Aorta (tissue), 5 donors: Measurements from ENCODE around the gene FOXR1. TPM values are rescaled to one million over a fixed set of nuclear protein-coding genes. Genes with fewer than 3 reads are reported as not detected.

ENCODE experiments used
- ATAC-seq: fragments of 200-7000 bp; cut with Tn5 transposase; one replicate; pipeline ENCODE4 v1.9.1; 2022; ENCODE audit warnings: moderate library complexity; ENCODE audit not compliant: low FRiP score
- DNase-seq, 2 donors: peaks; one replicate each; pipeline ENCODE4 v3.0.0-alpha.2; 2020
- H3K27ac ChIP-seq, 2 donors: one replicate each; pipeline ENCODE4 v1.5.1; 2013; ENCODE audit warnings: low read length in 2 of 2, mild to moderate bottlenecking in 2 of 2, moderate library complexity in 2 of 2, control low read depth in 1 of 2, inconsistent platforms in 1 of 2, low read depth in 1 of 2
- H3K27me3 ChIP-seq, 2 donors: one replicate each; pipeline ENCODE4 v1.6.1; 2013; ENCODE audit warnings: control low read depth in 1 of 2, low read length in 1 of 2, mild to moderate bottlenecking in 1 of 2, moderate library complexity in 1 of 2; ENCODE audit not compliant: insufficient read depth in 2 of 2, control insufficient read depth in 1 of 2
- H3K36me3 ChIP-seq, 2 donors: one replicate each; pipeline ENCODE4 v1.6.1; 2013; ENCODE audit warnings: control low read depth in 1 of 2, low read length in 1 of 2, mild to moderate bottlenecking in 1 of 2; ENCODE audit not compliant: insufficient read depth in 2 of 2, control insufficient read depth in 1 of 2
- H3K4me1 ChIP-seq, 2 donors: one replicate each; pipeline ENCODE4 v1.6.1; 2013; ENCODE audit warnings: low read length in 2 of 2, control low read depth in 1 of 2, mild to moderate bottlenecking in 1 of 2, moderate library complexity in 1 of 2; ENCODE audit not compliant: insufficient read depth in 2 of 2, control insufficient read depth in 1 of 2
- H3K4me3 ChIP-seq, 2 donors: one replicate each; pipeline ENCODE4 v1.5.1; 2013; ENCODE audit warnings: low read length in 2 of 2, control low read depth in 1 of 2, mild to moderate bottlenecking in 1 of 2
- H3K9me3 ChIP-seq: one replicate; pipeline ENCODE4 v1.6.1; 2013; ENCODE audit warnings: mild to moderate bottlenecking, low read length; ENCODE audit not compliant: control insufficient read depth
- WGBS, 2 donors: extraction: QIAGEN DNeasy Blood & Tissue Kit; methylation state at CpG; one replicate each; pipeline ENCODE4 v1.1.7; 2013; 5-methylcytosine and 5-hydroxymethylcytosine counted together
- intact Hi-C, 2 donors: fragments of 100-400 bp; cut with DNase I; formaldehyde crosslinking; loops; one replicate each; pipeline versions ENCODE4 v1.14.2 to v1.15.0; 2022
- polyA plus RNA-seq, 2 donors: library from polyadenylated mRNA; stranded (reverse); fragments of 200-250 nt; gene quantifications; one replicate each; pipeline ENCODE4 v1.2.3, GENCODE V29; 2013
- total RNA-seq, 2 donors: library from RNA; stranded (reverse); fragmentation: NEBNext Ultra II Directional; extraction: Animal tissue kit (Norgen Biotek cat#: 25700); gene quantifications; one replicate each; pipeline ENCODE4 v1.2.1, GENCODE V29; 2021
- donor health status: healthy with polysubstance abuse.
- donor health status: Bipolar disorder and iron deficiency.
- donor health status: DM: no; HTN: no; CAD: no.
- donor health status: DM: no; HTN: no; CAD: no.
- donor health status: DM: yes; HTN: yes; CAD: no.

FOXR1 gene
- total and polyA plus RNA-seq, 4 donors = not detected

GRCh38 chr11:118998822-118999221 is 27.3 kb downstream of the FOXR1 start:
- Histone ChIP-seq H3K4me1 (no peaks in the 10 kb centered on the region), H3K9me3 (no peaks in the 10 kb centered on the region), H3K27ac (peak overlapping the region in 1 of 2 donors; percentile 89), H3K27me3 (no peaks in the 10 kb centered on the region), H3K36me3 (peaks cover 0 to 1% of the 10 kb centered on the region in 2 donors), H3K4me3 (peak overlapping the region in 1 of 2 donors; percentile 68)
- intact Hi-C loops = loop anchor here in 1 of 2 donors (2.0 kb wide), 1 partner anchor 20 kb away; the partner anchor contains the start of genes RPS25 and TRAPPC4
- ATAC-seq = no peak
- no peak for DNase-seq
- 36 to 38% methylated on average over 6 of the region's 6 CpGs for WGBS, 2 donors

- Histone ChIP-seq H3K4me1 (no peaks in the 10 kb centered on the region), H3K9me3 (no peaks in the 10 kb centered on the region), H3K4me3 (no peak overlapping the region), H3K27ac (no peak overlapping the region), H3K36me3 (peaks cover 3% of the 10 kb centered on the region in 2 donors), H3K27me3 (no peaks in the 10 kb centered on the region)
- DNase-seq = no peak
- ATAC-seq = no peak
- 47 to 48% methylated on average over 1 of the region's 1 CpG for WGBS, 2 donors
- intact Hi-C loops = no loop called here
These were observed 29.3 kb downstream of the FOXR1 start for GRCh38 chr11:119000906-119001305.

- Histone ChIP-seq H3K4me1 (no peaks in the 10 kb centered on the region), H3K9me3 (no peaks in the 10 kb centered on the region), H3K27me3 (no peaks in the 10 kb centered on the region), H3K27ac (no peak overlapping the region), H3K36me3 (peaks cover 3% of the 10 kb centered on the region in 2 donors), H3K4me3 (no peak overlapping the region)
- DNase-seq = no peak
- ATAC-seq = no peak
- intact Hi-C loops = no loop called here
- WGBS, 2 donors = 87 to 90% methylated on average over 4 of the region's 4 CpGs
These were observed 35.1 kb downstream of the FOXR1 start for GRCh38 chr11:119006656-119007055.

GRCh38 chr11:119011476-119012053 is 40.0 kb downstream of the FOXR1 start:
- Histone ChIP-seq H3K36me3 (peaks cover 0 to 1% of the 10 kb centered on the region in 2 donors), H3K4me3 (no peak overlapping the region), H3K27me3 (no peaks in the 10 kb centered on the region), H3K4me1 (no peaks in the 10 kb centered on the region), H3K9me3 (no peaks in the 10 kb centered on the region), H3K27ac (no peak overlapping the region)
- DNase-seq (no peak), ATAC-seq (no peak)
- intact Hi-C loops = no loop called here
- 74 to 79% methylated on average over 6 of the region's 6 CpGs for WGBS, 2 donors

- no peaks in the 10 kb centered on the region for H3K27me3 ChIP-seq
- peaks cover 0 to 1% of the 10 kb centered on the region in 2 donors for H3K36me3 ChIP-seq
- ATAC-seq = no peak
- no peaks in the 10 kb centered on the region for H3K9me3 ChIP-seq
- 74 to 79% methylated on average over 3 of the region's 3 CpGs for WGBS, 2 donors
- H3K4me3 ChIP-seq = no peak overlapping the region
- no peak for DNase-seq
- H3K4me1 ChIP-seq = no peaks in the 10 kb centered on the region
- H3K27ac ChIP-seq = peak overlapping the region in 1 of 2 donors; percentile 19
- intact Hi-C loops = no loop called here
These were observed 41.1 kb downstream of the FOXR1 start for GRCh38 chr11:119012629-119013170.

- Histone ChIP-seq H3K9me3 (no peaks in the 10 kb centered on the region), H3K4me1 (no peaks in the 10 kb centered on the region), H3K27me3 (no peaks in the 10 kb centered on the region), H3K36me3 (peaks cover 0 to 1% of the 10 kb centered on the region in 2 donors), H3K27ac (no peak overlapping the region), H3K4me3 (no peak overlapping the region)
- intact Hi-C loops = no loop called here
- DNase-seq = no peak
- WGBS, 2 donors = 93 to 95% methylated on average over 17 of the region's 17 CpGs
- no peak for ATAC-seq
These were observed 42.8 kb downstream of the FOXR1 start for GRCh38 chr11:119014209-119014924.

- H3K27me3 ChIP-seq = no peaks in the 10 kb centered on the region
- DNase-seq (no peak), ATAC-seq (no peak)
- intact Hi-C loops = no loop called here
- H3K4me3 ChIP-seq = no peak overlapping the region
- no peaks in the 10 kb centered on the region for H3K4me1 ChIP-seq
- WGBS, 2 donors = 63 to 67% methylated on average over 8 of the region's 8 CpGs
- H3K27ac ChIP-seq = no peak overlapping the region
- H3K9me3 ChIP-seq = no peaks in the 10 kb centered on the region
- peaks cover 0 to 1% of the 10 kb centered on the region in 2 donors for H3K36me3 ChIP-seq
These were observed 43.6 kb downstream of the FOXR1 start for GRCh38 chr11:119015054-119015611.

GRCh38 chr11:119016216-119017009 is 44.9 kb downstream of the FOXR1 start:
- DNase-seq = no peak
- H3K4me1 ChIP-seq = no peaks in the 10 kb centered on the region
- H3K4me3 ChIP-seq = no peak overlapping the region
- no peaks in the 10 kb centered on the region for H3K9me3 ChIP-seq
- 72 to 77% methylated on average over 14 of the region's 14 CpGs for WGBS, 2 donors
- intact Hi-C loops = no loop called here
- no peak overlapping the region for H3K27ac ChIP-seq
- no peak for ATAC-seq
- H3K36me3 ChIP-seq = peaks cover 0 to 1% of the 10 kb centered on the region in 2 donors
- no peaks in the 10 kb centered on the region for H3K27me3 ChIP-seq
